D721Med (cell line): ENCODE results near the gene ASAH2B.
A peak's percentile ranks its signal among the peaks of the same experiment; 100 is the strongest.
"Not testable (repeated sequence)": the region's sequence is repeated elsewhere in the genome, so short reads cannot be mapped to it uniquely, and the experiment has no call there.

Experiments
- DNase-seq: peaks from one replicate; pipeline ENCODE4 v3.0.0; 2011; ENCODE audit warnings: low spot score; ENCODE audit not compliant: insufficient read length
- FAIRE-seq: peaks from 2 replicates; lab custom pipeline; 2011; peaks lifted over from hg19 to GRCh38; lab: Jason Lieb, UNC
- CTCF ChIP-seq: IDR thresholded peaks from 2 replicates; pipeline ENCODE4 v1.5.1; 2012; ENCODE audit warnings: mild to moderate bottlenecking, control low read depth; ENCODE audit not compliant: insufficient read depth; ENCODE audit errors: missing control alignments

Gene ASAH2B

GRCh38 chr10:50739618-50740292, at the start of gene ASAH2B:
Gene ASAH2B (plus strand): TSS chr10:50739936. CDS start chr10:50745131, 5,195 bp downstream.
- peak; percentile 23 for DNase-seq
- no peak for TF ChIP-seq CTCF
- no peak for FAIRE-seq

GRCh38 chr10:50697819-50698218, 41.9 kb upstream of the ASAH2B start:
- not testable (repeated sequence) for FAIRE-seq, DNase-seq

GRCh38 chr10:50701947-50702346, 37.8 kb upstream of the ASAH2B start:
- not testable (repeated sequence) for DNase-seq, FAIRE-seq

GRCh38 chr10:50702997-50703396, 36.7 kb upstream of the ASAH2B start:
- FAIRE-seq, DNase-seq: not testable (repeated sequence)

- FAIRE-seq, result not testable (repeated sequence)
Observed at GRCh38 chr10:50704436-50705079, 35.2 kb upstream of the ASAH2B start.

GRCh38 chr10:50706006-50706405, 33.7 kb upstream of the ASAH2B start:
- DNase-seq, FAIRE-seq: not testable (repeated sequence)

More at GRCh38 chr10:50704436-50705079, 35.2 kb upstream of the ASAH2B start:
- not testable (repeated sequence) for DNase-seq

GRCh38 chr10:50710241-50710640, 29.5 kb upstream of the ASAH2B start:
- FAIRE-seq, DNase-seq: not testable (repeated sequence)

GRCh38 chr10:50723812-50724211, 15.9 kb upstream of the ASAH2B start:
- not testable (repeated sequence) for FAIRE-seq, DNase-seq

- not testable (repeated sequence) for DNase-seq, FAIRE-seq
Observed at GRCh38 chr10:50728112-50728511, 11.6 kb upstream of the ASAH2B start.

GRCh38 chr10:50738987-50739617, 634 bp upstream of the ASAH2B start:
- not testable (repeated sequence) for FAIRE-seq, DNase-seq

- FAIRE-seq (no peak), DNase-seq (no peak)
- TF ChIP-seq CTCF, result no peak
Observed at GRCh38 chr10:50740293-50740648, 535 bp downstream of the ASAH2B start.

- not testable (repeated sequence) for DNase-seq, FAIRE-seq
Observed at GRCh38 chr10:50742820-50743219, 3.1 kb downstream of the ASAH2B start.

GRCh38 chr10:50766774-50767513, 27.2 kb downstream of the ASAH2B start:
- DNase-seq, FAIRE-seq: not testable (repeated sequence)

GRCh38 chr10:50772042-50772441, 32.3 kb downstream of the ASAH2B start:
- not testable (repeated sequence) for FAIRE-seq, DNase-seq

GRCh38 chr10:50774868-50775267, 35.1 kb downstream of the ASAH2B start:
- DNase-seq, FAIRE-seq: not testable (repeated sequence)

GRCh38 chr10:50780036-50780435, 40.3 kb downstream of the ASAH2B start:
- not testable (repeated sequence) for DNase-seq, FAIRE-seq

GRCh38 chr10:50782017-50782416, 42.3 kb downstream of the ASAH2B start:
- DNase-seq, FAIRE-seq: not testable (repeated sequence)
